22Rv1 (cell line): ENCODE measurements around the gene CLSTN1.

ENCODE experiments used
- ZFX ChIP-seq: fragments of 450-650 bp; IDR thresholded peaks from 2 replicates; pipeline ENCODE4 v1.6.1; 2017; ENCODE audit warnings: antibody characterized with exemption, borderline replicate concordance
- TF ChIP-seq, protein P1 (sequence below): fragments of 450-650 bp; IDR thresholded peaks from 2 replicates; pipeline ENCODE4 v1.5.1; 2017; ENCODE audit warnings: mild to moderate bottlenecking

DNA sequence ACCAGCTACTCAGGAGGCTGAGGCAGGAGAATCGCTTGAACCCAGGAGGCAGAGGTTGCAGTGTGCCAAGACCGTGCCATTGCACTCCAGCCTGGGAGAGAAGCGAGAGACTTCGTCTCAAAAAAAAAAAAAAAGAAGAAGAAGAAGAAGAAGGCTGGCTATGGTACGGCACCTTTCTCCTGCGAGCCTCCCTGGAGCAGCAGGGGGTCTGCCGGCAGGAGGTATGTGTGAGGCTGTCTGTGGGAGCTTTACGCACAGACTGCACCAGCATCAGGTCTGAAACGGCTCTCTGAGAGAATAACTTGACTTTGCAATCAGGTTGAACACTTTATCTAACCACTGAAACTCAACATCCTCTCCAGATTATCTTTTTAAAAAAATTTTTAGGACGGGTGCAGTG, 44.9 kb downstream of the CLSTN1 start:
- TF ChIP-seq, protein P1, sequence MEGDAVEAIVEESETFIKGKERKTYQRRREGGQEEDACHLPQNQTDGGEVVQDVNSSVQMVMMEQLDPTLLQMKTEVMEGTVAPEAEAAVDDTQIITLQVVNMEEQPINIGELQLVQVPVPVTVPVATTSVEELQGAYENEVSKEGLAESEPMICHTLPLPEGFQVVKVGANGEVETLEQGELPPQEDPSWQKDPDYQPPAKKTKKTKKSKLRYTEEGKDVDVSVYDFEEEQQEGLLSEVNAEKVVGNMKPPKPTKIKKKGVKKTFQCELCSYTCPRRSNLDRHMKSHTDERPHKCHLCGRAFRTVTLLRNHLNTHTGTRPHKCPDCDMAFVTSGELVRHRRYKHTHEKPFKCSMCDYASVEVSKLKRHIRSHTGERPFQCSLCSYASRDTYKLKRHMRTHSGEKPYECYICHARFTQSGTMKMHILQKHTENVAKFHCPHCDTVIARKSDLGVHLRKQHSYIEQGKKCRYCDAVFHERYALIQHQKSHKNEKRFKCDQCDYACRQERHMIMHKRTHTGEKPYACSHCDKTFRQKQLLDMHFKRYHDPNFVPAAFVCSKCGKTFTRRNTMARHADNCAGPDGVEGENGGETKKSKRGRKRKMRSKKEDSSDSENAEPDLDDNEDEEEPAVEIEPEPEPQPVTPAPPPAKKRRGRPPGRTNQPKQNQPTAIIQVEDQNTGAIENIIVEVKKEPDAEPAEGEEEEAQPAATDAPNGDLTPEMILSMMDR: no peak
- TF ChIP-seq ZFX: no peak
